Coronary artery (tissue), 2 donors: ENCODE data around the gene PIK3C2B.

Experiments used
- DNase-seq: peaks from one replicate; pipeline ENCODE4 v3.0.0-alpha.2; 2017; ENCODE audit warnings: low spot score
- H3K27ac ChIP-seq, 2 donors: fragments of 200-600 bp; sonication (generic); one replicate each; pipeline ENCODE4 v1.5.1; 2016 to 2019
- H3K4me3 ChIP-seq: fragments of 200-600 bp; sonication (generic); 2 replicates; pipeline ENCODE4 v1.5.1; 2016; ENCODE audit warnings: mild to moderate bottlenecking, moderate library complexity
- CTCF ChIP-seq: fragments of 200-600 bp; sonication (generic); IDR thresholded peaks from one replicate; pipeline ENCODE4 v1.5.1; 2019; ENCODE audit warnings: antibody characterized with exemption

PIK3C2B gene

GRCh38 chr1:204464187-204464631, 30.4 kb downstream of the PIK3C2B start:
- Histone ChIP-seq H3K4me3 (peak overlapping the region; percentile 11), H3K27ac (peak overlapping the region; percentile 4 to 96)
- no peak for DNase-seq
- no peak for TF ChIP-seq CTCF

- peak overlapping the region; percentile 11 for H3K4me3 ChIP-seq
- DNase-seq = no peak
- TF ChIP-seq CTCF = no peak
- peak overlapping the region; percentile 4 to 96 for H3K27ac ChIP-seq
These were observed 31.2 kb downstream of the PIK3C2B start for GRCh38 chr1:204463125-204464060.

GRCh38 chr1:204462229-204462561, 32.4 kb downstream of the PIK3C2B start:
- TF ChIP-seq CTCF = no peak
- no peak for DNase-seq
- Histone ChIP-seq H3K27ac (peak overlapping the region in 1 of 2 donors; percentile 52), H3K4me3 (no peak overlapping the region)

- Histone ChIP-seq H3K27ac (peak overlapping the region in 1 of 2 donors; percentile 52), H3K4me3 (no peak overlapping the region)
- no peak for TF ChIP-seq CTCF
- no peak for DNase-seq
These were observed 33.0 kb downstream of the PIK3C2B start for GRCh38 chr1:204461331-204462228.

- no peak for TF ChIP-seq CTCF
- DNase-seq = no peak
- Histone ChIP-seq H3K4me3 (no peak overlapping the region), H3K27ac (peak overlapping the region in 1 of 2 donors; percentile 23)
These were observed 34.3 kb downstream of the PIK3C2B start for GRCh38 chr1:204460346-204460745.

- no peak overlapping the region for H3K4me3 ChIP-seq
- TF ChIP-seq CTCF = no peak
- H3K27ac ChIP-seq = no peak overlapping the region
- no peak for DNase-seq
These were observed 34.9 kb downstream of the PIK3C2B start for GRCh38 chr1:204459706-204460105.
